Testis (tissue), 5 donors: Measurements from ENCODE around the gene GFRA4. TPM values are rescaled to one million over a fixed set of nuclear protein-coding genes. Genes with fewer than 3 reads are reported as not detected.
A peak's percentile ranks its signal among the peaks of the same experiment; 100 is the strongest.

ENCODE experiments used
- DNase-seq: peaks from one replicate; pipeline ENCODE4 v3.0.0-alpha.2; 2019
- H3K27ac ChIP-seq, 2 donors: fragments of 200-600 bp; sonication (generic); one replicate each; pipeline ENCODE4 v1.5.1; 2019
- H3K27me3 ChIP-seq: fragments of 200-600 bp; sonication (generic); one replicate; pipeline ENCODE4 v1.5.1; 2019
- H3K36me3 ChIP-seq: fragments of 200-600 bp; sonication (generic); one replicate; pipeline ENCODE4 v1.5.1; 2017; ENCODE audit warnings: low read depth; ENCODE audit errors: missing control alignments
- H3K4me1 ChIP-seq: fragments of 200-600 bp; sonication (generic); one replicate; pipeline ENCODE4 v1.5.1; 2019
- H3K4me3 ChIP-seq, 2 donors: fragments of 200-600 bp; sonication (generic); one replicate each; pipeline ENCODE4 v1.5.1; 2017 to 2019
- H3K9me3 ChIP-seq: fragments of 200-600 bp; sonication (generic); one replicate; pipeline ENCODE4 v1.5.1; 2017
- POLR2A ChIP-seq: fragments of 450-650 bp; IDR thresholded peaks from one replicate; pipeline ENCODE4 v1.6.1; 2017; ENCODE audit warnings: antibody characterized with exemption, mild to moderate bottlenecking, moderate library complexity
- WGBS, 2 donors: methylation state at CpG; one replicate each; pipeline ENCODE4 v1.1.5; 2018; 5-methylcytosine and 5-hydroxymethylcytosine counted together
- intact Hi-C: fragments of 100-400 bp; cut with DNase I; formaldehyde crosslinking; loops from one replicate; pipeline ENCODE4 v1.15.1; 2023; ENCODE audit warnings: low total_unique reads
- long read RNA-seq, 2 donors: transcript quantifications; one replicate each; lab custom pipeline, GENCODE V29; 2026
- polyA plus RNA-seq: library from polyadenylated mRNA; stranded (reverse); fragments of 350-450 nt; fragmentation: Illumina TruSeq; extraction: RNeasy Lipid Tissue Mini Kit (QIAGEN cat#74804); gene quantifications from one replicate; pipeline ENCODE4 v1.2.3, GENCODE V29; 2014; ENCODE audit warnings: low read depth, low replicate concordance; ENCODE audit not compliant: insufficient read depth
- total RNA-seq, 2 donors: library from RNA; depleted of rRNA; stranded (reverse); fragments of >200 nt; gene quantifications; one replicate each; pipeline ENCODE4 v1.2.3, GENCODE V29; 2016
- TF ChIP-seq, protein P1 (sequence below), 3 experiments: fragments of 450-650 bp in 2 of 3; fragments of 200-600 bp in 1 of 3; sonication (generic) in 1 of 3; IDR thresholded peaks; one replicate each; pipeline ENCODE4 v1.5.1; 2016 to 2019; ENCODE audit warnings: antibody characterized with exemption in 3 of 3, mild to moderate bottlenecking in 2 of 3, moderate library complexity in 1 of 3

The GFRA4 gene, protein sequence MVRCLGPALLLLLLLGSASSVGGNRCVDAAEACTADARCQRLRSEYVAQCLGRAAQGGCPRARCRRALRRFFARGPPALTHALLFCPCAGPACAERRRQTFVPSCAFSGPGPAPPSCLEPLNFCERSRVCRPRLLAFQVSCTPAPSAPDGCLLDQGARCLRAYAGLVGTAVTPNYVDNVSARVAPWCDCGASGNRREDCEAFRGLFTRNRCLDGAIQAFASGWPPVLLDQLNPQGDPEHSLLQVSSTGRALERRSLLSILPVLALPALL
- total RNA-seq (under 1 TPM; 0.31 to 0.74 TPM), polyA plus RNA-seq (0.51 TPM)
- long read RNA-seq, donor 1 = 0 reads
- long read RNA-seq, donor 2 = 0 reads

DNA sequence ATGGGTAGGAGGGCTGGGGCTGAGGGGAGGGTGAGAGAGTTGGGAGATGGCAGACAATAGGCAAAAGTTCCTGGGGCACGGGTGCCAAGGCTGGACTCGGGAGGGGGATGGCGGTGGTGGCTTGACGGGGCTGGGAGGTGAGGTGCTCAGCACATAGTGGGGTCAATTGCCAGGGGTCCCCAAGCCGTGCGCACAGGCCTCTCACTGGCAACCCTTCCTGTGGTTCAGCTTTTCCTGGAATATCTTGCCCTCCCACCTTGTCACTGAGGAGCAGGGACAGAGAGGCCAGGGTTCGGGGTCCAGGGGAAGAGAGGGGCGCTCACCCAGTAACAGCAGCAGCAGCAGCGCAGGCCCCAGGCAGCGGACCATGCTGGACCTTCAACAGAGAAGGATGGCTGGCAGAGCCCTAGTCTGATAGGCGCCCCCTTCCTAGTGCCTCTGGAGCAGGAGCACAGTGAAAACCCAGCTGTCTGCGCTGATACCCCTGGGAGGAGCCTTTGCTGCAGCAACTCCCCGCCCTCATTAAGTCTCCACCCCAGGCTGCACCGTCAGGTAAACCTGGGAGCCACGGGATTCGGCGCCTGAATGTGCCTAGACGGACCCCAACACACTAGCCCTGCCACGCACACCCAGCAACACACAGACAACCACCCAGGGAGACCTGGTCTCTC is at the start of gene GFRA4:
Gene GFRA4 (minus strand): TSS at position 369 of the 671 bp plus-strand sequence. CDS start 0 bp downstream, at position 369.
- Histone ChIP-seq H3K9me3 (no peaks in the 10 kb centered on the region), H3K27ac (no peak within 1 kb of the TSS), H3K4me1 (no peaks in the 10 kb centered on the region), H3K36me3 (no peaks in the 10 kb centered on the region), H3K4me3 (no peak within 1 kb of the TSS), H3K27me3 (no peaks in the 10 kb centered on the region)
- no peak for DNase-seq
- intact Hi-C loops = no loop called here
- WGBS, 2 donors = 76% methylated on average over 14 to 19 of the region's 19 CpGs
- TF ChIP-seq POLR2A = no peak
- TF ChIP-seq, protein P1, sequence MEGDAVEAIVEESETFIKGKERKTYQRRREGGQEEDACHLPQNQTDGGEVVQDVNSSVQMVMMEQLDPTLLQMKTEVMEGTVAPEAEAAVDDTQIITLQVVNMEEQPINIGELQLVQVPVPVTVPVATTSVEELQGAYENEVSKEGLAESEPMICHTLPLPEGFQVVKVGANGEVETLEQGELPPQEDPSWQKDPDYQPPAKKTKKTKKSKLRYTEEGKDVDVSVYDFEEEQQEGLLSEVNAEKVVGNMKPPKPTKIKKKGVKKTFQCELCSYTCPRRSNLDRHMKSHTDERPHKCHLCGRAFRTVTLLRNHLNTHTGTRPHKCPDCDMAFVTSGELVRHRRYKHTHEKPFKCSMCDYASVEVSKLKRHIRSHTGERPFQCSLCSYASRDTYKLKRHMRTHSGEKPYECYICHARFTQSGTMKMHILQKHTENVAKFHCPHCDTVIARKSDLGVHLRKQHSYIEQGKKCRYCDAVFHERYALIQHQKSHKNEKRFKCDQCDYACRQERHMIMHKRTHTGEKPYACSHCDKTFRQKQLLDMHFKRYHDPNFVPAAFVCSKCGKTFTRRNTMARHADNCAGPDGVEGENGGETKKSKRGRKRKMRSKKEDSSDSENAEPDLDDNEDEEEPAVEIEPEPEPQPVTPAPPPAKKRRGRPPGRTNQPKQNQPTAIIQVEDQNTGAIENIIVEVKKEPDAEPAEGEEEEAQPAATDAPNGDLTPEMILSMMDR (IDR thresholded peaks at IDR 0.05) = no peak

DNA sequence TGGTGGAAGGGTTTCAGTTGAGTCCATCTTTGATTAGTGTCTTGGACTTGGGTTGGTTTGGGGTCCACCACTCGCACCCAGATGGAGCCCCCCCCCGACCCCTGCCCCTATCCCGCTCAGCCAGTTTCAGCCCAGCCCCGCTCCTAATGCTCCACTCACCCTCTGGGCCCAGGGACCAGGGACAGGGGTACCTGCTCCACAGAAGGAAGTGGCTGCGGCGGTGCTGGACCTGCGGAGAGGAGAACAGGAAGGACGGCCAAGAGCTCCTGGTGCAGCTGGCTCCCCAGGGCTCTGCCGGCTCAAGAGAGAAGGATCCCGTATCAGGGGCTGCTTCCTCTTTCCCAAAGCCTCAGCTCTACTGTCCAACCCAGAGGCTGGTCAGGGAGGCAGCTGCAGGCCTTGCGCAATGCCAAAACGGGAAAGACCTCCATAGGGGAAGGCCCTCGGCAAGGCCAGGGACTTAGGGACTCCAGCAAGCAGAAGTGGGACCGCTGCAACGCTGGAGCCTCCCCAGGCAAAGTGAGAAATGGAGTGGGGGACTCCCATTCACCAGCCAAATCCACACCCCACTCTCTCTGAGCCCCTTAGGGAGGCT is 49.2 kb upstream of the GFRA4 start, which contains the start of gene SIGLEC1:
Gene SIGLEC1 (minus strand): TSS at position 322 of the 595 bp plus-strand sequence. CDS start 5,472 bp downstream, outside the sequence.
- WGBS, 2 donors = 85 to 88% methylated on average over 12 to 15 of the region's 15 CpGs
- DNase-seq = peak; percentile 35
- Histone ChIP-seq H3K27me3 (no peaks in the 10 kb centered on the region), H3K4me3 (no peak within 1 kb of the TSS), H3K36me3 (no peaks in the 10 kb centered on the region), H3K4me1 (no peaks in the 10 kb centered on the region), H3K9me3 (no peaks in the 10 kb centered on the region), H3K27ac (no peak within 1 kb of the TSS)
- intact Hi-C loops = loop anchor here (5.0 kb wide), 1 partner anchor 35 kb away; no protein-coding TSS in a partner anchor
- TF ChIP-seq, protein P1 (IDR thresholded peaks at IDR 0.05) = no peak
- no peak for TF ChIP-seq POLR2A

DNA sequence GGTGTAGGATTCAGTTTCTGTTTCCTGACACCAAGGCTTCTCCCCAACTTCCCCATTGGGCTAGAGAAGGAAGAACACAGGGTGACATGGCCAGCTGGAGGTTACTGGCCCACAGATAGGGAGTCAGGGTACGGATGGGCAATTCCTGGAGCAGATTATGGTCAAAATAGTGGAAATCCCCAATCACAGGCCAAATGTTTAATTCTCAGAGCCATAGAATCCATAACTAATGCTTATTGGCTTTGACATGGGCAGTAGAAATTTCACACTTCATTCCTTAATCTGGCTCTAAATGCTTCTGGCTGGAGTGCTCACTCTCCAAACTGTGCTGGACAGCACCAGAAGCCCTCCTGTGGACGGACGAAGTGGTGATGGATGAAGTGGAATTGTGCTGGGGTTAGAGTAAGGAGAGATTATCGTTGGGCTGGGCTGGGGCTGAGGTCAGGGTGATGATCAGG is 48.3 kb upstream of the GFRA4 start:
- no peak overlapping the region for H3K27ac ChIP-seq
- no peak for DNase-seq
- TF ChIP-seq POLR2A = no peak
- TF ChIP-seq, protein P1 (IDR thresholded peaks at IDR 0.05) = no peak
- no peaks in the 10 kb centered on the region for H3K27me3 ChIP-seq
- no peak overlapping the region for H3K4me3 ChIP-seq
- intact Hi-C loops = loop anchor here (5.0 kb wide), 1 partner anchor 34 kb away; no protein-coding TSS in a partner anchor
- 71 to 76% methylated on average over 4 of the region's 4 CpGs for WGBS, 2 donors
- H3K36me3 ChIP-seq = no peaks in the 10 kb centered on the region
- H3K4me1 ChIP-seq = no peaks in the 10 kb centered on the region
- H3K9me3 ChIP-seq = no peaks in the 10 kb centered on the region

DNA sequence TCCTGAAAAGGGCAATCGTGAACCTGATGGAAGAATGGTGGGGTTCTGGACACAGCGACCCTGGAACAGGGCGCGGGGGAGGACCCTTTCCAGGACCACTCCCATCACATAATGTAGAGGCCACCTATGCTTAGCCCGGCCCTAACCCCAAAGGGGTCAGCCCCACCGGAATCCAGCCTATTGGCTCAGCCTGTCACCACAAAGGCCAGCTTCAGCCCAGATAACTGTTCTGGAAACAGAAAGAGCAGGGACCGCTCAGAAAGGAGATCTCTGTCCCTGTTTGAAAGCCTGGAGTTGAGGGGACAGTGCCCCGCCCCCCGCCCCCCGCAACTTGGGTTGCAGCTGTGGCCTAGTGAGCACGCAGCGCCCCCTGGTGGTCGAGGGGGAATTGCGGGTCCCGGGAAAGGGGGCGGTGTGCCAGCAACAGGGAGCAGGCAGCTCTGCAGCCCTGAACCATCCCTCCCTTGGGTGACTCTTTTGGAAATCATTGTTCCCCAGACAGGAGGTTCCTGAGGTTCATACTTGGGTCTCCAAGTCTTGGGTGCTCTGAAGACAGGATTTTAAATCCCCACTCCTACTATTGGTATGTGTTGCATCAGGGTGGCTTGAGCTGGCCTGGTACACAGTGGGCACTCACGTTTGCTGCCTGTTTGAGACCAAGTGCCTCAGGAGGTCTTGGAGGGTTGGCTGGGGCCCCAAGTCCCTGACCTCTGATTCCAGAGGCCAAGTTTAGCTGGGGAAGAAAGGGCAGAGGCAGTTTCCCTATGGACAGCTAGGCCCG is 47.7 kb upstream of the GFRA4 start:
- DNase-seq = peak; percentile 81
- WGBS, 2 donors = 31 to 60% methylated on average over 2 to 18 of the region's 18 CpGs
- H3K4me3 ChIP-seq = no peak overlapping the region
- H3K9me3 ChIP-seq = no peaks in the 10 kb centered on the region
- no peaks in the 10 kb centered on the region for H3K4me1 ChIP-seq
- TF ChIP-seq, protein P1 (IDR thresholded peaks at IDR 0.05) = peak; percentile 96 to 99 (median 96)
- no peak for TF ChIP-seq POLR2A
- H3K36me3 ChIP-seq = no peaks in the 10 kb centered on the region
- no peak overlapping the region for H3K27ac ChIP-seq
- intact Hi-C loops = loop anchor here (5.0 kb wide), 1 partner anchor 34 kb away; no protein-coding TSS in a partner anchor
- H3K27me3 ChIP-seq = no peaks in the 10 kb centered on the region
